CD14-positive monocyte (primary cell): ENCODE measurements around the gene HECW1. TPM values are rescaled to one million over a fixed set of nuclear protein-coding genes. Genes with fewer than 3 reads are reported as not detected.
A peak's percentile ranks its signal among the peaks of the same experiment; 100 is the strongest.

ENCODE experiments used
- DNase-seq, 3 donors: peaks; one replicate each; pipeline ENCODE4 v3.0.0-alpha.2; 2011 to 2022
- H2AFZ ChIP-seq: 2 replicates; pipeline ENCODE4 v1.6.0; 2012; ENCODE audit warnings: mild to moderate bottlenecking, low read depth, low read length, inconsistent platforms; ENCODE audit not compliant: insufficient read depth, poor library complexity, severe bottlenecking
- H3K27ac ChIP-seq, 2 donors: 1 replicate in 1 of 2; 2 replicates in 1 of 2; pipeline ENCODE4 v1.5.1; 2012 to 2013; ENCODE audit warnings: low read length in 2 of 2, control low read depth in 1 of 2, inconsistent platforms in 1 of 2, low read depth in 1 of 2, mild to moderate bottlenecking in 1 of 2
- H3K27me3 ChIP-seq, 2 donors: one replicate each; pipeline versions ENCODE4 v1.6.0 to v1.6.1; 2011 to 2013; ENCODE audit warnings: low read length in 2 of 2; ENCODE audit not compliant: control insufficient read depth in 2 of 2, insufficient read depth in 2 of 2
- H3K36me3 ChIP-seq, 2 donors: replicated peaks in 1 of 2; 1 replicate in 1 of 2; 2 replicates in 1 of 2; pipeline versions ENCODE4 v1.5.1 to v1.6.1; 2012 to 2013; ENCODE audit warnings: low read length in 2 of 2, control low read depth in 1 of 2, inconsistent platforms in 1 of 2, mild to moderate bottlenecking in 1 of 2; ENCODE audit not compliant: insufficient read depth in 2 of 2, control insufficient read depth in 1 of 2
- H3K4me1 ChIP-seq, 2 donors: 1 replicate in 1 of 2; 2 replicates in 1 of 2; pipeline versions ENCODE4 v1.5.1 to v1.6.1; 2012 to 2013; ENCODE audit warnings: low read length in 2 of 2, control low read depth in 1 of 2, inconsistent platforms in 1 of 2, mild to moderate bottlenecking in 1 of 2, moderate library complexity in 1 of 2; ENCODE audit not compliant: insufficient read depth in 2 of 2, control insufficient read depth in 1 of 2
- H3K4me2 ChIP-seq: replicated peaks from 2 replicates; pipeline ENCODE3; 2012; ENCODE audit warnings: low read length, moderate library complexity, mild to moderate bottlenecking; ENCODE audit not compliant: poor library complexity, severe bottlenecking; ENCODE audit errors: extremely low read depth
- H3K4me3 ChIP-seq, 3 experiments: fragments of 200-600 bp in 1 of 3; sonication (generic) in 1 of 3; replicated peaks in 1 of 3; 1 replicate in 2 of 3; 2 replicates in 1 of 3; pipeline ENCODE4 v1.5.1; 2011 to 2013; ENCODE audit warnings: low read length in 3 of 3, mild to moderate bottlenecking in 3 of 3, control low read depth in 2 of 3, low read depth in 2 of 3, inconsistent platforms in 1 of 3, moderate library complexity in 1 of 3
- H3K79me2 ChIP-seq: 2 replicates; pipeline ENCODE4 v1.6.0; 2012; ENCODE audit warnings: mild to moderate bottlenecking, control low read depth, inconsistent platforms, low read length, moderate library complexity; ENCODE audit not compliant: insufficient read depth
- H3K9ac ChIP-seq: 2 replicates; pipeline ENCODE4 v1.6.0; 2017; ENCODE audit warnings: low read length, mild to moderate bottlenecking; ENCODE audit not compliant: insufficient read depth, poor library complexity, severe bottlenecking
- H3K9me3 ChIP-seq, 2 donors: replicated peaks in 1 of 2; 1 replicate in 1 of 2; 2 replicates in 1 of 2; pipeline versions ENCODE4 v1.5.1 to v1.6.1; 2012 to 2013; ENCODE audit warnings: low read length in 2 of 2, control low read depth in 1 of 2; ENCODE audit not compliant: control insufficient read depth in 1 of 2, insufficient read depth in 1 of 2
- H4K20me1 ChIP-seq: 2 replicates; pipeline ENCODE4 v1.6.0; 2012; ENCODE audit warnings: mild to moderate bottlenecking, low read length, control low read depth, moderate library complexity; ENCODE audit not compliant: insufficient read depth
- H3K27ac Mint-ChIP-seq, 7 donors: one replicate each; pipeline ENCODE4 v1.8.0; 2020; ENCODE audit warnings: mild to moderate bottlenecking in 7 of 7, mixed read lengths in 7 of 7, moderate library complexity in 6 of 7, inconsistent platforms in 2 of 7
- H3K27me3 Mint-ChIP-seq, 3 donors: one replicate each; pipeline ENCODE4 v1.8.0; 2021 to 2022; ENCODE audit warnings: low read depth in 3 of 3, mild to moderate bottlenecking in 3 of 3, mixed read lengths in 3 of 3, moderate library complexity in 3 of 3, inconsistent platforms in 1 of 3
- H3K36me3 Mint-ChIP-seq, 2 donors: one replicate each; pipeline ENCODE4 v1.8.0; 2020; ENCODE audit warnings: mixed read lengths in 2 of 2, inconsistent platforms in 1 of 2, mild to moderate bottlenecking in 1 of 2
- H3K4me1 Mint-ChIP-seq: one replicate; pipeline ENCODE4 v1.8.0; 2020; ENCODE audit warnings: mild to moderate bottlenecking, mixed read lengths
- H3K4me3 Mint-ChIP-seq, 2 donors: one replicate each; pipeline ENCODE4 v1.8.0; 2020; ENCODE audit warnings: mild to moderate bottlenecking in 2 of 2, mixed read lengths in 2 of 2, moderate library complexity in 1 of 2
- H3K9me3 Mint-ChIP-seq, 7 donors: one replicate each; pipeline ENCODE4 v1.8.0; 2020 to 2022; ENCODE audit warnings: mixed read lengths in 7 of 7, mild to moderate bottlenecking in 6 of 7, moderate library complexity in 6 of 7, inconsistent platforms in 2 of 7
- WGBS: methylation state at CpG from one replicate; pipeline ENCODE4 v1.1.5; 2013; ENCODE audit warnings: missing lambda C conversion rate; ENCODE audit not compliant: insufficient coverage; 5-methylcytosine and 5-hydroxymethylcytosine counted together
- intact Hi-C, 2 donors: fragments of 100-400 bp; cut with micrococcal nuclease; formaldehyde crosslinking; loops; one replicate each; pipeline versions ENCODE4 v1.15.0 to v1.15.1; 2023
- polyA plus RNA-seq, 3 donors: library from polyadenylated mRNA; depleted of rRNA in 1 of 3; unstranded in 2 of 3; stranded (reverse) in 1 of 3; fragments of 300-500 nt in 2 of 3; fragments of >200 nt in 1 of 3; fragmentation: Illumina TruSeq in 2 of 3; gene quantifications; 1 replicate in 2 of 3; 2 replicates in 1 of 3; pipeline ENCODE4 v1.2.3, GENCODE V29; 2012 to 2021
- TF ChIP-seq, protein P1 (sequence below): fragments of 200-600 bp; IDR thresholded peaks from one replicate; pipeline ENCODE4 v1.8.0; 2022; ENCODE audit warnings: antibody characterized with exemption, mild to moderate bottlenecking

The HECW1 gene
- polyA plus RNA-seq, 3 donors = not detected

DNA sequence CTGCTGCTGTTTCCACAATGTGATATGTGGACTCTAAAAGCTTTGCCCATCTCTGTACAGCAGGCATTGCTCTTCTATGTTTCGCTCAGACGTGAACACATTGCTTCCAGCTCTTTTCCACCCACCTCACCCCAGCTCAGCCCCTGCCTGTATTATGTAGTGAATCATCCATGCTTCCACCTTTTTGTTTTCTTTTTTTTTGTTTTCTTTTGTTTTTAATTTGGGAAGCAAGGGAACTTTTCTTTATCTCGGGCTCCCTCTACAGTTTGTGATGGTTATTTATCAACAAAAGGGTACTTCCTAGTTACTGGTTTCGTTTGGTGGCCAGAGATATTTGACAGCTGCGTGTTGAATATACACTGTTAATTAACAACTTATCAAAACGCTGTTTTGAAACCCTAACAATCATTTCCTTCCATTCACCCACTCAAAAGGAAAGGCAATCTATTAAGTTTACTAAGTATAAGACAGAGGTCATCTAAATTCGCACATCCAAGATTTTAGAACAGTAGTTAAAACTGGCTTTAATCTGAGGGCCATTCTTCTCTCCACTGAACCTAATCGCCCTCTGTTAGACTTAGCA, 342.6 kb downstream of the HECW1 start:
- Histone ChIP-seq H3K79me2 (no peaks in the 10 kb centered on the region), H3K9me3 (no peaks in the 10 kb centered on the region), H3K9ac (no peak overlapping the region), H3K27ac (no peak overlapping the region), H3K4me1 (peaks cover 0 to 5% of the 10 kb centered on the region in 2 donors), H3K4me3 (no peak overlapping the region), H4K20me1 (no peaks in the 10 kb centered on the region), H3K4me2 (no peak overlapping the region), H3K27me3 (no peaks in the 10 kb centered on the region), H2AFZ (peak overlapping the region; percentile 23), H3K36me3 (no peaks in the 10 kb centered on the region)
- H3K4me1 Mint-ChIP-seq = peaks cover 14% of the 10 kb centered on the region
- no peaks in the 10 kb centered on the region for H3K9me3 Mint-ChIP-seq
- TF ChIP-seq, protein P1, sequence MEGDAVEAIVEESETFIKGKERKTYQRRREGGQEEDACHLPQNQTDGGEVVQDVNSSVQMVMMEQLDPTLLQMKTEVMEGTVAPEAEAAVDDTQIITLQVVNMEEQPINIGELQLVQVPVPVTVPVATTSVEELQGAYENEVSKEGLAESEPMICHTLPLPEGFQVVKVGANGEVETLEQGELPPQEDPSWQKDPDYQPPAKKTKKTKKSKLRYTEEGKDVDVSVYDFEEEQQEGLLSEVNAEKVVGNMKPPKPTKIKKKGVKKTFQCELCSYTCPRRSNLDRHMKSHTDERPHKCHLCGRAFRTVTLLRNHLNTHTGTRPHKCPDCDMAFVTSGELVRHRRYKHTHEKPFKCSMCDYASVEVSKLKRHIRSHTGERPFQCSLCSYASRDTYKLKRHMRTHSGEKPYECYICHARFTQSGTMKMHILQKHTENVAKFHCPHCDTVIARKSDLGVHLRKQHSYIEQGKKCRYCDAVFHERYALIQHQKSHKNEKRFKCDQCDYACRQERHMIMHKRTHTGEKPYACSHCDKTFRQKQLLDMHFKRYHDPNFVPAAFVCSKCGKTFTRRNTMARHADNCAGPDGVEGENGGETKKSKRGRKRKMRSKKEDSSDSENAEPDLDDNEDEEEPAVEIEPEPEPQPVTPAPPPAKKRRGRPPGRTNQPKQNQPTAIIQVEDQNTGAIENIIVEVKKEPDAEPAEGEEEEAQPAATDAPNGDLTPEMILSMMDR = peak; percentile 72
- WGBS = no CpG with 5 or more reads among the region's 8 CpGs
- DNase-seq = peak in 1 of 3 donors; percentile 16
- H3K36me3 Mint-ChIP-seq = no peaks in the 10 kb centered on the region
- H3K27ac Mint-ChIP-seq = no peak overlapping the region
- H3K4me3 Mint-ChIP-seq = peak overlapping the region in 1 of 2 donors; percentile 47
- peaks cover under 1 to 5% (median 4%) of the 10 kb centered on the region in 3 donors for H3K27me3 Mint-ChIP-seq
- intact Hi-C loops = loop anchor here in 1 of 2 donors (10.0 kb wide), 1 partner anchor 260 kb away; no protein-coding TSS in a partner anchor

DNA sequence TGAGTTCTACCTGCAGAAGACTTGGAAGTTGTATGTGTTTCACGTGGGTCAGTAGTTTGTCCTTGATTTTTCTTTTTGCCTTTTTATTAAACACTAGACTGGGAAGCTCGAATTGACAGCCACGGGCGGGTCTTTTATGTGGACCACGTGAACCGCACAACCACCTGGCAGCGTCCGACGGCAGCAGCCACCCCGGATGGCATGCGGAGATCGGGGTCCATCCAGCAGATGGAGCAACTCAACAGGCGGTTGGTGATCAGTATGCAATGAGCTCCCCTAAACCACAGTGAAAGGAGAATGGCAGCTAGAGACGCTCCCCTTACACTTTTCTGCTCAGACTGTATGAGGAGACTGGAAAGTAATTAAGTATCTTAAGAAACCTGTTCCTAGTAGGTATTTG, 343.8 kb downstream of the HECW1 start:
- H2AFZ ChIP-seq = no peak overlapping the region
- WGBS = 96% methylated on average over 8 of the region's 14 CpGs
- H3K9me3 Mint-ChIP-seq = no peaks in the 10 kb centered on the region
- H3K4me2 ChIP-seq = no peak overlapping the region
- no peaks in the 10 kb centered on the region for H3K36me3 ChIP-seq
- peaks cover 0 to 5% (median 4%) of the 10 kb centered on the region in 3 donors for H3K27me3 Mint-ChIP-seq
- H3K4me3 Mint-ChIP-seq = no peak overlapping the region
- intact Hi-C loops = loop anchor here in 1 of 2 donors (10.0 kb wide), 1 partner anchor 259 kb away; no protein-coding TSS in a partner anchor
- TF ChIP-seq, protein P1 = no peak
- H3K27ac Mint-ChIP-seq = no peak overlapping the region
- no peaks in the 10 kb centered on the region for H4K20me1 ChIP-seq
- H3K27ac ChIP-seq = no peak overlapping the region
- H3K4me3 ChIP-seq = no peak overlapping the region
- no peaks in the 10 kb centered on the region for H3K9me3 ChIP-seq
- H3K27me3 ChIP-seq = no peaks in the 10 kb centered on the region
- H3K4me1 Mint-ChIP-seq = peaks cover 14% of the 10 kb centered on the region
- H3K9ac ChIP-seq = no peak overlapping the region
- DNase-seq = no peak
- H3K4me1 ChIP-seq = peaks cover 0 to 5% of the 10 kb centered on the region in 2 donors
- no peaks in the 10 kb centered on the region for H3K79me2 ChIP-seq
- H3K36me3 Mint-ChIP-seq = no peaks in the 10 kb centered on the region
